ENCODE data around the gene TOM1. TPM values are rescaled to one million over a fixed set of nuclear protein-coding genes. Genes with fewer than 3 reads are reported as not detected.

Gene TOM1
- total and polyA plus RNA-seq, 2 of the 13 experiments (the other 11 are each of a cell fraction or from before 2014, with no cell fraction given), result 30.8 to 87.3 TPM

DNA sequence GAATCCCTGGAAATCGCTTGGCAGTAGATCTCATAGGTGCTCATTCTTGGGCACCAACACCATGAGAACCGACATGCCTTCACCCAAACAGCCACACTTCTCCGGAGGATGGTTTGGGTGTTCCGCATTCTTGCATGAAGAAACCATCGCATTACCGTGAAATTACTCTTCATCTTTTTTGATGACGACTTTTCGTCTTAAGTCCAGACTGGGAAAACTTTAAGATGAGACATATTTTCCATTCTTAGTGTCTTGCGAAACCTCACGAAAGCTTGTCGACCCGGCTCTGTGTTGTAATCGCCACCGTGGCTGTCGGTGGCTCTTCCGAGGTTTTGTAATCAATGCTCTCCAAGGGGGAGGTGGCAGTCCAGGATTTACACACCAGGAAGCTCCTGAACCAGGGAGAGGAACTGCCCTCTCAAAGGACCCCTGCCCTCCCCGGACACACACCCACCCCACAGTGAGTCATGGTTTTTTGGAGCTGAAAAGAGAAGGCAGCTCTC lies 1.7 kb downstream of the TOM1 start (continued):
- TF ChIP-seq, protein P1, sequence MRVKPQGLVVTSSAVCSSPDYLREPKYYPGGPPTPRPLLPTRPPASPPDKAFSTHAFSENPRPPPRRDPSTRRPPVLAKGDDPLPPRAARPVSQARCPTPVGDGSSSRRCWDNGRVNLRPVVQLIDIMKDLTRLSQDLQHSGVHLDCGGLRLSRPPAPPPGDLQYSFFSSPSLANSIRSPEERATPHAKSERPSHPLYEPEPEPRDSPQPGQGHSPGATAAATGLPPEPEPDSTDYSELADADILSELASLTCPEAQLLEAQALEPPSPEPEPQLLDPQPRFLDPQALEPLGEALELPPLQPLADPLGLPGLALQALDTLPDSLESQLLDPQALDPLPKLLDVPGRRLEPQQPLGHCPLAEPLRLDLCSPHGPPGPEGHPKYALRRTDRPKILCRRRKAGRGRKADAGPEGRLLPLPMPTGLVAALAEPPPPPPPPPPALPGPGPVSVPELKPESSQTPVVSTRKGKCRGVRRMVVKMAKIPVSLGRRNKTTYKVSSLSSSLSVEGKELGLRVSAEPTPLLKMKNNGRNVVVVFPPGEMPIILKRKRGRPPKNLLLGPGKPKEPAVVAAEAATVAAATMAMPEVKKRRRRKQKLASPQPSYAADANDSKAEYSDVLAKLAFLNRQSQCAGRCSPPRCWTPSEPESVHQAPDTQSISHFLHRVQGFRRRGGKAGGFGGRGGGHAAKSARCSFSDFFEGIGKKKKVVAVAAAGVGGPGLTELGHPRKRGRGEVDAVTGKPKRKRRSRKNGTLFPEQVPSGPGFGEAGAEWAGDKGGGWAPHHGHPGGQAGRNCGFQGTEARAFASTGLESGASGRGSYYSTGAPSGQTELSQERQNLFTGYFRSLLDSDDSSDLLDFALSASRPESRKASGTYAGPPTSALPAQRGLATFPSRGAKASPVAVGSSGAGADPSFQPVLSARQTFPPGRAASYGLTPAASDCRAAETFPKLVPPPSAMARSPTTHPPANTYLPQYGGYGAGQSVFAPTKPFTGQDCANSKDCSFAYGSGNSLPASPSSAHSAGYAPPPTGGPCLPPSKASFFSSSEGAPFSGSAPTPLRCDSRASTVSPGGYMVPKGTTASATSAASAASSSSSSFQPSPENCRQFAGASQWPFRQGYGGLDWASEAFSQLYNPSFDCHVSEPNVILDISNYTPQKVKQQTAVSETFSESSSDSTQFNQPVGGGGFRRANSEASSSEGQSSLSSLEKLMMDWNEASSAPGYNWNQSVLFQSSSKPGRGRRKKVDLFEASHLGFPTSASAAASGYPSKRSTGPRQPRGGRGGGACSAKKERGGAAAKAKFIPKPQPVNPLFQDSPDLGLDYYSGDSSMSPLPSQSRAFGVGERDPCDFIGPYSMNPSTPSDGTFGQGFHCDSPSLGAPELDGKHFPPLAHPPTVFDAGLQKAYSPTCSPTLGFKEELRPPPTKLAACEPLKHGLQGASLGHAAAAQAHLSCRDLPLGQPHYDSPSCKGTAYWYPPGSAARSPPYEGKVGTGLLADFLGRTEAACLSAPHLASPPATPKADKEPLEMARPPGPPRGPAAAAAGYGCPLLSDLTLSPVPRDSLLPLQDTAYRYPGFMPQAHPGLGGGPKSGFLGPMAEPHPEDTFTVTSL (CRISPR knock-in tag; IDR thresholded peaks at IDR 0.05; ENCODE audit: borderline replicate concordance), result no peak
- TF ChIP-seq ZNF333 (CRISPR knock-in tag; IDR thresholded peaks at IDR 0.05; ENCODE audit: borderline replicate concordance), result no peak
- no peak for TF ChIP-seq ZNF614 (CRISPR knock-in tag; IDR thresholded peaks at IDR 0.05; ENCODE audit: borderline replicate concordance)
- TF ChIP-seq KDM6A (CRISPR knock-in tag; IDR thresholded peaks at IDR 0.05; ENCODE audit: low read depth), result no peak
- TF ChIP-seq ZNF788 (CRISPR knock-in tag; IDR thresholded peaks at IDR 0.05; ENCODE audit: borderline replicate concordance), result no peak
- no peak; the same call in 1 of the 2 replicates for TF ChIP-seq FOXO1 (CRISPR knock-in tag; IDR thresholded peaks at IDR 0.05)
- TF ChIP-seq, protein P2, sequence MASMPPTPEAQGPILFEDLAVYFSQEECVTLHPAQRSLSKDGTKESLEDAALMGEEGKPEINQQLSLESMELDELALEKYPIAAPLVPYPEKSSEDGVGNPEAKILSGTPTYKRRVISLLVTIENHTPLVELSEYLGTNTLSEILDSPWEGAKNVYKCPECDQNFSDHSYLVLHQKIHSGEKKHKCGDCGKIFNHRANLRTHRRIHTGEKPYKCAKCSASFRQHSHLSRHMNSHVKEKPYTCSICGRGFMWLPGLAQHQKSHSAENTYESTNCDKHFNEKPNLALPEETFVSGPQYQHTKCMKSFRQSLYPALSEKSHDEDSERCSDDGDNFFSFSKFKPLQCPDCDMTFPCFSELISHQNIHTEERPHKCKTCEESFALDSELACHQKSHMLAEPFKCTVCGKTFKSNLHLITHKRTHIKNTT (CRISPR knock-in tag; IDR thresholded peaks at IDR 0.05), result no peak
- no peak for TF ChIP-seq ZNF816 (CRISPR knock-in tag; IDR thresholded peaks at IDR 0.05; ENCODE audit: borderline replicate concordance)
- TF ChIP-seq MYNN (CRISPR knock-in tag; IDR thresholded peaks at IDR 0.05; ENCODE audit: low read depth), result no peak
- TF ChIP-seq ARNT2 (CRISPR knock-in tag; IDR thresholded peaks at IDR 0.05; ENCODE audit: low read depth), result no peak
- no peak for TF ChIP-seq ZFP36 (IDR thresholded peaks at IDR 0.05; ENCODE audit: borderline replicate concordance, low read depth, low read length, partially characterized antibody)
- TF ChIP-seq, protein P3, sequence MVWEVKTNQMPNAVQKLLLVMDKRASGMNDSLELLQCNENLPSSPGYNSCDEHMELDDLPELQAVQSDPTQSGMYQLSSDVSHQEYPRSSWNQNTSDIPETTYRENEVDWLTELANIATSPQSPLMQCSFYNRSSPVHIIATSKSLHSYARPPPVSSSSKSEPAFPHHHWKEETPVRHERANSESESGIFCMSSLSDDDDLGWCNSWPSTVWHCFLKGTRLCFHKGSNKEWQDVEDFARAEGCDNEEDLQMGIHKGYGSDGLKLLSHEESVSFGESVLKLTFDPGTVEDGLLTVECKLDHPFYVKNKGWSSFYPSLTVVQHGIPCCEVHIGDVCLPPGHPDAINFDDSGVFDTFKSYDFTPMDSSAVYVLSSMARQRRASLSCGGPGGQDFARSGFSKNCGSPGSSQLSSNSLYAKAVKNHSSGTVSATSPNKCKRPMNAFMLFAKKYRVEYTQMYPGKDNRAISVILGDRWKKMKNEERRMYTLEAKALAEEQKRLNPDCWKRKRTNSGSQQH (CRISPR knock-in tag; IDR thresholded peaks at IDR 0.05; ENCODE audit: low read depth), result no peak
- no peak for TF ChIP-seq ZNF670 (CRISPR knock-in tag; IDR thresholded peaks at IDR 0.05; ENCODE audit: borderline replicate concordance)
- no peak for TF ChIP-seq SMYD3 (CRISPR knock-in tag; IDR thresholded peaks at IDR 0.05)
- no peak for TF ChIP-seq ZNF468 (CRISPR knock-in tag; IDR thresholded peaks at IDR 0.05)
- no peak for TF ChIP-seq NCOA5 (CRISPR knock-in tag; IDR thresholded peaks at IDR 0.05)
- no peak for TF ChIP-seq BHLHE40 (IDR thresholded peaks at IDR 0.05; ENCODE audit: low read length)
- TF ChIP-seq KMT2B (CRISPR knock-in tag; IDR thresholded peaks at IDR 0.05), result no peak
- TF ChIP-seq ZNF737 (CRISPR knock-in tag; IDR thresholded peaks at IDR 0.05; ENCODE audit: borderline replicate concordance), result no peak
- TF ChIP-seq, protein P4, sequence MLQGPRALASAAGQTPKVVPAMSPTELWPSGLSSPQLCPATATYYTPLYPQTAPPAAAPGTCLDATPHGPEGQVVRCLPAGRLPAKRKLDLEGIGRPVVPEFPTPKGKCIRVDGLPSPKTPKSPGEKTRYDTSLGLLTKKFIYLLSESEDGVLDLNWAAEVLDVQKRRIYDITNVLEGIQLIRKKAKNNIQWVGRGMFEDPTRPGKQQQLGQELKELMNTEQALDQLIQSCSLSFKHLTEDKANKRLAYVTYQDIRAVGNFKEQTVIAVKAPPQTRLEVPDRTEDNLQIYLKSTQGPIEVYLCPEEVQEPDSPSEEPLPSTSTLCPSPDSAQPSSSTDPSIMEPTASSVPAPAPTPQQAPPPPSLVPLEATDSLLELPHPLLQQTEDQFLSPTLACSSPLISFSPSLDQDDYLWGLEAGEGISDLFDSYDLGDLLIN (CRISPR knock-in tag; IDR thresholded peaks at IDR 0.05; ENCODE audit: borderline replicate concordance), result no peak
- TF ChIP-seq ZNF724P (CRISPR knock-in tag; IDR thresholded peaks at IDR 0.05; ENCODE audit: borderline replicate concordance), result no peak
- TF ChIP-seq TCF12 (IDR thresholded peaks at IDR 0.05), result no peak
- TF ChIP-seq TCF12 (CRISPR knock-in tag; IDR thresholded peaks at IDR 0.05), result no peak
